ENCODE results near the gene CHRNA4.

DNA sequence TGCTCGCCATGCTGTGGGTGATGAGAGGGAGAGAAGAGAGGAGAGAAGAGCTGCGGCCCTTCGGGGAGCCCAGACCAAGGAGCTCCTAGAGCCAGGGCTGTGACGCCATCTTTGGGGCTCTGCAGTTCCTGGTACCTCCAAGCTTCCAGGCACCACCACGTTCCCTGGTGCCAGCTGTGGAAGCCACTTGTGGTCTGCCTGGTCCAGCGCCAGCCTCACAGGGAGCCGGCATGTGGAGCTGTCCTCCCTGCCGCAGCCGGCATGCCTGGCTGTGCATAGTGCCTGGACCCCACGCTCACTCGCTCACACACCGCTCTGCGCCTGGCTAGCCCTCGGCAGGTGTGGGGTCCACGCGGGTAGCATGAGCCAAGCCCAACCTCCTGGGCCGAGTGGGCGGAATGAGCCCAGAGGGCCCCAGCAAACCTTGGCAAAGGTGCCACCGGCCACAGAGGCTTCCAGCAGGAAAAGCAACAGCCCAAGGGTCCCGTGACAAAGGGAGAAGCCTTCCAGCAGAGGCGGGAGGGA lies 19.3 kb upstream of the CHRNA4 start:
- TF ChIP-seq, protein P1, sequence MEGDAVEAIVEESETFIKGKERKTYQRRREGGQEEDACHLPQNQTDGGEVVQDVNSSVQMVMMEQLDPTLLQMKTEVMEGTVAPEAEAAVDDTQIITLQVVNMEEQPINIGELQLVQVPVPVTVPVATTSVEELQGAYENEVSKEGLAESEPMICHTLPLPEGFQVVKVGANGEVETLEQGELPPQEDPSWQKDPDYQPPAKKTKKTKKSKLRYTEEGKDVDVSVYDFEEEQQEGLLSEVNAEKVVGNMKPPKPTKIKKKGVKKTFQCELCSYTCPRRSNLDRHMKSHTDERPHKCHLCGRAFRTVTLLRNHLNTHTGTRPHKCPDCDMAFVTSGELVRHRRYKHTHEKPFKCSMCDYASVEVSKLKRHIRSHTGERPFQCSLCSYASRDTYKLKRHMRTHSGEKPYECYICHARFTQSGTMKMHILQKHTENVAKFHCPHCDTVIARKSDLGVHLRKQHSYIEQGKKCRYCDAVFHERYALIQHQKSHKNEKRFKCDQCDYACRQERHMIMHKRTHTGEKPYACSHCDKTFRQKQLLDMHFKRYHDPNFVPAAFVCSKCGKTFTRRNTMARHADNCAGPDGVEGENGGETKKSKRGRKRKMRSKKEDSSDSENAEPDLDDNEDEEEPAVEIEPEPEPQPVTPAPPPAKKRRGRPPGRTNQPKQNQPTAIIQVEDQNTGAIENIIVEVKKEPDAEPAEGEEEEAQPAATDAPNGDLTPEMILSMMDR (IDR thresholded peaks at IDR 0.05) = no peak
- no peak for TF ChIP-seq POLR2A (IDR thresholded peaks at IDR 0.05)
